HEK293T (cell line): ENCODE results near the gene ADAMTSL2.

Experiments
- CTCF ChIA-PET: fragments of 350-600 bp; formaldehyde crosslinking; extraction: SDS; loops from one replicate; lab custom pipeline; 2021; ENCODE audit warnings: antibody characterized with exemption, inconsistent platforms; lab: Yijun Ruan, JAX
- POLR2A ChIA-PET: fragments of 350-600 bp; formaldehyde crosslinking; extraction: SDS; loops from one replicate; lab custom pipeline; 2020; ENCODE audit warnings: antibody characterized with exemption, inconsistent platforms; lab: Yijun Ruan, JAX
- DNase-seq: peaks from one replicate; pipeline ENCODE4 v3.0.0; 2012; ENCODE audit warnings: mixed read lengths; ENCODE audit errors: extremely low spot score
- ARNT ChIP-seq: fragments of 450-650 bp; IDR thresholded peaks from 2 replicates; pipeline ENCODE4 v1.6.1; 2017; ENCODE audit warnings: mild to moderate bottlenecking
- BHLHE40 ChIP-seq: fragments of 450-650 bp; IDR thresholded peaks from 2 replicates; pipeline ENCODE4 v1.6.1; 2016; ENCODE audit warnings: mild to moderate bottlenecking, moderate library complexity, borderline replicate concordance
- CTBP1 ChIP-seq: fragments of 450-650 bp; IDR thresholded peaks from 2 replicates; pipeline ENCODE4 v1.6.1; 2016; ENCODE audit warnings: borderline replicate concordance
- ELF4 ChIP-seq: fragments of 450-650 bp; IDR thresholded peaks from 2 replicates; pipeline ENCODE4 v1.6.1; 2017; ENCODE audit warnings: antibody characterized with exemption
- FOXA1 ChIP-seq: fragments of 450-650 bp; IDR thresholded peaks from 2 replicates; pipeline ENCODE4 v1.6.1; 2016; ENCODE audit warnings: mild to moderate bottlenecking
- FOXK2 ChIP-seq: fragments of 450-650 bp; IDR thresholded peaks from 2 replicates; pipeline ENCODE4 v1.6.1; 2016; ENCODE audit warnings: mild to moderate bottlenecking
- FOXM1 ChIP-seq: fragments of 450-650 bp; IDR thresholded peaks from 2 replicates; pipeline ENCODE4 v1.6.1; 2017; ENCODE audit warnings: mild to moderate bottlenecking, borderline replicate concordance
- HDGF ChIP-seq: fragments of 450-650 bp; IDR thresholded peaks from 2 replicates; pipeline ENCODE4 v1.6.1; 2017; ENCODE audit warnings: antibody characterized with exemption, borderline replicate concordance
- L3MBTL2 ChIP-seq: fragments of 450-650 bp; conservative IDR thresholded peaks from 2 replicates; pipeline ENCODE4 v1.6.1; 2016; ENCODE audit warnings: mild to moderate bottlenecking
- LEF1 ChIP-seq: fragments of 450-650 bp; IDR thresholded peaks from 2 replicates; pipeline ENCODE4 v1.6.1; 2017; ENCODE audit warnings: mild to moderate bottlenecking, borderline replicate concordance
- NFRKB ChIP-seq: fragments of 450-650 bp; IDR thresholded peaks from 2 replicates; pipeline ENCODE4 v1.6.1; 2016; ENCODE audit warnings: mild to moderate bottlenecking, moderate library complexity
- SP1 ChIP-seq: fragments of 450-650 bp; IDR thresholded peaks from 2 replicates; pipeline ENCODE4 v1.6.1; 2017
- SUZ12 ChIP-seq: fragments of 450-650 bp; IDR thresholded peaks from 2 replicates; pipeline ENCODE4 v1.6.1; 2016; ENCODE audit warnings: mild to moderate bottlenecking
- TARDBP ChIP-seq: fragments of 450-650 bp; IDR thresholded peaks from 2 replicates; pipeline ENCODE4 v1.6.1; 2016
- ZNF384 ChIP-seq: fragments of 450-650 bp; IDR thresholded peaks from 2 replicates; pipeline ENCODE4 v1.6.1; 2016
- TF ChIP-seq, protein P1 (sequence below): fragments of 450-650 bp; IDR thresholded peaks from 2 replicates; pipeline ENCODE4 v1.6.1; 2016

Gene ADAMTSL2

DNA sequence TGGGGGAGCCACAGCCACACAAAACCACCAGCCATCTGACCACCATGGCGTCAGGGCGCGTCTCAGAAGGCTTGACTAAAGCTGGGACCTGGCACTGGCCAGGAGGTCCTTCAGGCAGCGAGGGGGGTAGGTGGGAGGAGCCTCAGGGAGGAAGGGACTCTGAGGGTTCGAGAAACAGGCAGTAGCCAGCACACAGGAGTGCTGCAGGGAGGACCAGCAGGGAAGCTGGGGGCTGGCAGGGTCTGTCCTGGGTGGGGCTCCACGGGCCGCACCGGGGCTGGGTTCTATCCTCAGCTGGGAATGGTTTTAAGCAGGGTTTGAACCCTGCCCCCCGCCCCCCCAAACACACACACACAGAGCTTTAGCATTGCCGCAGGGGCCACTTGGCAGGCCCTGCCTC is 67.2 kb downstream of the ADAMTSL2 start:
- ChIA-PET CTCF (no interaction called here), POLR2A (no interaction called here)
- no peak for DNase-seq
- TF ChIP-seq ELF4 (no peak), ZNF384 (no peak), SUZ12 (no peak), FOXM1 (no peak), CTBP1 (no peak), L3MBTL2 (no peak), SP1 (no peak)

- no peak for DNase-seq
- TF ChIP-seq L3MBTL2 = no peak
- no peak for TF ChIP-seq ZNF384
- no peak for TF ChIP-seq NFRKB
- TF ChIP-seq SUZ12 = no peak
- TF ChIP-seq HDGF = no peak
- TF ChIP-seq LEF1 = no peak
- no peak for TF ChIP-seq CTBP1
- no peak for TF ChIP-seq FOXK2
- TF ChIP-seq ELF4 = no peak
- no peak for TF ChIP-seq TARDBP
- TF ChIP-seq FOXA1 = no peak
- no peak for TF ChIP-seq FOXM1
- TF ChIP-seq, protein P1, sequence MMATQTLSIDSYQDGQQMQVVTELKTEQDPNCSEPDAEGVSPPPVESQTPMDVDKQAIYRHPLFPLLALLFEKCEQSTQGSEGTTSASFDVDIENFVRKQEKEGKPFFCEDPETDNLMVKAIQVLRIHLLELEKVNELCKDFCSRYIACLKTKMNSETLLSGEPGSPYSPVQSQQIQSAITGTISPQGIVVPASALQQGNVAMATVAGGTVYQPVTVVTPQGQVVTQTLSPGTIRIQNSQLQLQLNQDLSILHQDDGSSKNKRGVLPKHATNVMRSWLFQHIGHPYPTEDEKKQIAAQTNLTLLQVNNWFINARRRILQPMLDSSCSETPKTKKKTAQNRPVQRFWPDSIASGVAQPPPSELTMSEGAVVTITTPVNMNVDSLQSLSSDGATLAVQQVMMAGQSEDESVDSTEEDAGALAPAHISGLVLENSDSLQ = no peak
- TF ChIP-seq SP1 = no peak
- no peak for TF ChIP-seq BHLHE40
- ChIA-PET POLR2A (no interaction called here), CTCF (no interaction called here)
These were observed 67.8 kb downstream of the ADAMTSL2 start for GRCh38 chr9:133602277-133602676.

GRCh38 chr9:133603135-133603927 is 68.8 kb downstream of the ADAMTSL2 start:
- DNase-seq = no peak
- TF ChIP-seq BHLHE40 = no peak
- TF ChIP-seq LEF1 = no peak
- no peak for TF ChIP-seq L3MBTL2
- TF ChIP-seq, protein P1 = no peak
- no peak for TF ChIP-seq FOXM1
- TF ChIP-seq NFRKB = no peak
- TF ChIP-seq CTBP1 = no peak
- no peak for TF ChIP-seq SP1
- TF ChIP-seq FOXA1 = no peak
- TF ChIP-seq HDGF = no peak
- no peak for TF ChIP-seq TARDBP
- no peak for TF ChIP-seq FOXK2
- no peak for TF ChIP-seq ZNF384
- no peak for TF ChIP-seq SUZ12
- TF ChIP-seq ELF4 = no peak
- no peak for TF ChIP-seq ARNT
- CTCF ChIA-PET = interaction anchor here (0.7 kb wide), 1 partner anchor 82 kb away, joined by 3 read pairs; no protein-coding TSS in a partner anchor
- POLR2A ChIA-PET = no interaction called here

GRCh38 chr9:133604214-133604613 is 69.7 kb downstream of the ADAMTSL2 start:
- TF ChIP-seq CTBP1 (no peak), ARNT (no peak), BHLHE40 (no peak), ZNF384 (no peak), NFRKB (no peak), FOXA1 (no peak), SP1 (no peak), SUZ12 (no peak), LEF1 (no peak), L3MBTL2 (no peak), FOXK2 (no peak), ELF4 (no peak), FOXM1 (no peak), HDGF (no peak), TARDBP (no peak)
- TF ChIP-seq, protein P1 = no peak
- no peak for DNase-seq
- CTCF ChIA-PET = no interaction called here
- POLR2A ChIA-PET = no interaction called here

- no peak for DNase-seq
- POLR2A ChIA-PET = no interaction called here
- TF ChIP-seq NFRKB = no peak
- no peak for TF ChIP-seq FOXA1
- no peak for TF ChIP-seq SP1
- TF ChIP-seq L3MBTL2 = no peak
- no peak for TF ChIP-seq CTBP1
- no peak for TF ChIP-seq ARNT
- TF ChIP-seq LEF1 = no peak
- no peak for TF ChIP-seq HDGF
- TF ChIP-seq, protein P1 = no peak
- no peak for TF ChIP-seq TARDBP
- TF ChIP-seq FOXM1 = no peak
- no peak for TF ChIP-seq BHLHE40
- TF ChIP-seq SUZ12 = no peak
- TF ChIP-seq ELF4 = no peak
- TF ChIP-seq FOXK2 = no peak
- no peak for TF ChIP-seq ZNF384
- CTCF ChIA-PET = no interaction called here
These were observed 70.4 kb downstream of the ADAMTSL2 start for GRCh38 chr9:133604856-133605255.
